Left lobe of liver (tissue), 2 donors: Measurements from ENCODE around the gene VPS33B. TPM values are rescaled to one million over a fixed set of nuclear protein-coding genes. Genes with fewer than 3 reads are reported as not detected.
"Not testable (repeated sequence)": the region's sequence is repeated elsewhere in the genome, so short reads cannot be mapped to it uniquely, and the experiment has no call there.

Experiments
- ATAC-seq: fragments of 200-7000 bp; cut with Tn5 transposase; one replicate; pipeline ENCODE4 v1.9.1; 2020; ENCODE audit warnings: mild to moderate bottlenecking, moderate library complexity
- DNase-seq: peaks from one replicate; pipeline ENCODE4 v3.0.0-alpha.2; 2020; ENCODE audit warnings: low spot score
- total RNA-seq: library from RNA; stranded (reverse); gene quantifications from one replicate; pipeline ENCODE4 v1.2.1, GENCODE V29; 2021
- donor health status: DM: no; HTN: no; CAD: no; lungs with moderate emphysema.
- donor health status: DM: no; HTN: yes; CAD: no.

VPS33B gene
- total RNA-seq = 4.5 TPM

DNA sequence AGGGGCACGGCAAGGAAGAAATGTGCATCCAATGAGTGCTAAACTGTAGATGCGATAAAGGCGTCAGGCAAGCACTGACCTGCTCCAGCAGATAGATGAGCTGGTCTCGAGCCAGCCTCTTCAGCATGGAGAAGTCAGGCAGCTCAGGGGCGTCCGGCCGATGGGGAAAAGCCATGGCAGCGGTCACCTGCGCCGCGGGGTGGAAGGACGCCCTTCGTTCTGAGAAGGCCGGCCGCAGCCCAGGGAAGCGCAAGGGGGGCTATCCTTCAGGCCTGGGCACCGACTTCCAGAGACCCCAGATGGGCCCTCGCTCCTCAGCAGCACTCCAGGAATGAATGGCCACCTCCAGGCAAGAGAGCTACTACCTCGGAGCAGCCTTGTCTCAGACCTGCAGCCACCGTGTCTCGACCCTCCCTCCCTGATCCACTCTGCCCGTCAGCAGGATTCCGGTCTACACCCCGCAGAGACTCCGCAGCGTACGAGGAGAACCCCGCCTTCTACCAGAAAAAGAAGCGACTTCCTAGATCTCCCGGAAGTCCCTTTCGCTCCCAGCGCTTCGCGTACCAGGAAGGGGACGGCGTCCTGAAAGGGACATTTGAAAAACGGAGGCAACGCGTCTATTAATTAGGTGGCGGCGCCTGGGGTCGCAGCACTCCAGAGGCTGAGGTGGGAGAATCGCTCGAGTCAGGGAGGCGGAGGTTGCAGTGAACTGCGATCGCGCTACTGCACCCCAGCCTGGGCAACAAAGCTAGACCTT, at the start of gene VPS33B:
Gene VPS33B (minus strand): TSS at position 520 of the 757 bp plus-strand sequence. CDS start 345 bp downstream, at position 175.
- ATAC-seq = peak; percentile 96

DNA sequence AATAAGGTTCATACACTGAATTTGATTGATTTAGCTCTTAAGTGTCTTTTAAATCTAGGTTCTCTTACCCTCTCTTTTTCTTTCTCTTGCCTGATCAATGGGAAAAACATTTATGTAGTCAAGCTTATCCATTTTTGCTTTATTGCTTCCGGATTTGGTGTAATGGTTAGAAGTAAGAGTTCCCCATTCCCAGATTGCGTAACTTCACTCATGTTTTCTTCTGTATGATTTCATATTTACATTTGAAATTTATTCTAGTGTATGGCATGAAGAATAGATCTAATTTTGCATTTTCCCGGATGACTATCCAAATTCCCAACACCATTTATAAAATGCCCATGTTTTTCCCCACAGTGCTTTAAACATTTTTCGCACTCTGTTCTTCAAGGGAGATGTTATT, 49.8 kb upstream of the VPS33B start:
- DNase-seq (no peak), ATAC-seq (no peak)

More for the DNA sequence above, at the start of gene VPS33B:
- peak; percentile 89 for DNase-seq

DNA sequence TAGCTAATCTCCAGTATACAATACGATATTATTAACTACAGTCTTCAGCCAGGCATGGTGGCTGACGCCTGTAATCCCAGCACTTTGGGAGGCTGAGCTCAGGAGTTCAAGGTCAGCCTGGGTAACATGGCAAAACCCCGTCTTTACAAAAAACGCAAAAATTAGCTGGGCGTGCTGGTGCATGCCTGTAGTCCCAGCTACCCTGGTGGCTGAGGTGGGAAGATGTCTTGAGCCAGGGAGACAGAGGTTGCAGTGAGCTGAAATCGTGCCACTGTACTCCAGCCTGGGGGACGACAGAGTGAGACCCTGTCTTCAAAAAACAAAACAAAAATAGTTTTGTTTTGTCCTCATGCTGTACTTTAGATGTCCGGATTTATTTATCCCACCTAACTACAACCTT, 48.5 kb upstream of the VPS33B start:
- DNase-seq (no peak), ATAC-seq (no peak)

DNA sequence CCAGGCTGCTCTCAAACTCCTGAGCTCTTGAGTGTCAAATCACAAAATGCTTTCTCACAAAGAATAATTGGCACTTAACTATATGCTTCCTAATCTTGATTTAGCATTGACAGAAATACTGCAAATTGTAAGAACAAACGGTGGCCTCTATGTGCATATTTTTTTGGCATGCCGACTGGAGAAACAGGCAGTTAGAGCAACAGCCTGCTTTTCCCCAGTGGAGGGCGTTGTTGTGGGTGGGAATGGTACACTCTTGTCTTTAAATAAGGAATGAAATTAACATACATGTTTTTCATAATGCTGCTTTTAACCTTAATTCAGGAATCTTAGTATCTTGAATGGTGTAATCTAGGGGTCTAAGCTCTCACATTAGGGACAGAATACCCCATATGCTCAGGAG, 46.6 kb upstream of the VPS33B start:
- DNase-seq (no peak), ATAC-seq (no peak)

DNA sequence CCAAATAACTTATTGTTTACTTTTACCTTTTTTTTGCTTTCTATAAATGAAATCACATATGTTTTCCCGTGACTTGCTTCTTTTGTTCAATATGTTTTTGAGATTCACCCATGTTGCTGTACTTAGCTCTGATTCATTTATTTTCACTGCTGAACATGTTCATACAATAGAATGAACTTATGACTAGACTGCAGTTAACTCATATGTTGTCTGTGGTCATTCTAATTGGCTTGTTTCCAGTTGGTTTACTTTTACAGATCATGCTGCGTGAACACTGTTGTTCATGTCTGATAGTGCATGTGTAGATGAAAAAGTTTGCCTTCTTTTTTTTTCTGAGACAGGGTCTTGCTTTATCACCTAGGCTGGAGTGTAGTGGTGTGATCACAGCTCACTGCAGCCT, 46.0 kb upstream of the VPS33B start:
- DNase-seq (no peak), ATAC-seq (no peak)

DNA sequence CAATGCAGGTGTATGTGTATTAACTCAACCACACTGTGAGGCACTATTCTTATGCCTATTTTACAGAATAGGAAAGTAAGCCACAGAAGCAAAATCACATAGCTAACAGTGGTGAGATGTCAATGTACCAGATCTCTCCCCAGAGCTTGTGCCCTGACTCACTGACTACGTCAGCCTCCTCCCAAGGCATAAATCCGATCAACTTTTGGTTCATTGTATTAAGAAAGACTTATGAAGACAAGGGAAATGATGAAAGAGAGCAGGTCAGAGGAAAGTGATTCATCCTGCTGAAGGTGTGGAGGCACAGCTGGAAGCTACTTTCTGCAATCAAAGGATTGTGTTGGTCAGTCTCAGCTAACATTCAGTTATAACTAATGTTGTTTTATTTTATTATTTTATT, 44.6 kb upstream of the VPS33B start:
- no peak for ATAC-seq
- DNase-seq = no peak

DNA sequence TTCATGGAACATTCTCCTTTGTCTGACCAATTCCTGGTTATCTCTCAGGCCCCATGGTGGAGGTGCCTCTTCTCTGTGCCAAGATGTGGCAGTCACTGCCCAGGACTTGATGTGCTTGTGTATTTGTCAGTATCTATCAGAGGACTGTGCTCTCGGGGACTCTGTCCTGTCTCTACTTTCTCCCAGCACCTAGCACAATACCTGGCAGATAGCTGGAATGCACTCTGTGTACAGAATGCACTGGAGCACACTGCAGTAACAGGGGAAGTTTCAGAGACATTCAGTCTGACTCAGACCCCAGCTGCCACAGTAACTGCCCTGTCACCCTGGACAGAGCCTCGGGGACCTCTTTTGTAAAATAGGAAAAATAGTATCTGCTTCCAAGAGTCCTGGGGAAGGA, 43.1 kb upstream of the VPS33B start:
- ATAC-seq (peak; percentile 60), DNase-seq (no peak)

DNA sequence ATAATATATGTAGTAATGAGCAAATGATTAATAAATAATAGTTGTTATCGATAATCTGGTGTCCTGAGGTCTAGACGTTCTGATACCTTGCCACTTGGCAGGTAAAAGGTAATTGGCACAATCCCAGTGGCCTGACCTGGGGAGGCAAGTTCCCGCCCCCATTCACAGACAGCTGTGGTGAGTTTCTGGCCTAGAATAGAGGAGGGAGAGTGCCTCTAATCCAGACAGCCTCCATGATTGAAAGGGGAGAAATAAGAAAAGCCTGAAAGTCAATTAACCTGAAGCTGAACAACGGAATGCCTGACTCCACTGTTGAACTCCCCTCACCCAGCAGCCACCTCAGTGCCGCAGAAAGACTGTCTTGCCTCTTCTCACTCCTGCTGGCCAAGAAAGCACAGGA, 39.6 kb upstream of the VPS33B start:
- no peak for DNase-seq
- peak; percentile 51 for ATAC-seq

DNA sequence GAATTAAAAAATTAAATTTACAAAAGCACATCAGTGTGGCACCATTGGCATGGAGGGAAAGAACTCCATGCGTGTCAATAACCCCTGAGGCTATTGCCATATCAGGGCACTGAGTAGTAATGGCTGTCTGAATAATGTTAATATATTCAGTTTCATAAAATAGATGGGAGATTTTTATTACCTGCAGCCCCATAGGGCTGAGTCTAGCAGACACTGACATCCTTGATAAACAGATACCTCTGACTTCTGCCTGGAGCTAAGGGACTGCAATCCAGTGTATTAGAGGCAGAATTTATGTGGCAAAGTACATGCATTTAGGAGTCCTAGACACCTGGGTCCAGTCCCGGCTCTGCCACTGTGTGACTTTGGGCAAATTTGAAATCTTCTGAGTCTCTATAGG, 38.8 kb upstream of the VPS33B start:
- DNase-seq (no peak), ATAC-seq (no peak)

DNA sequence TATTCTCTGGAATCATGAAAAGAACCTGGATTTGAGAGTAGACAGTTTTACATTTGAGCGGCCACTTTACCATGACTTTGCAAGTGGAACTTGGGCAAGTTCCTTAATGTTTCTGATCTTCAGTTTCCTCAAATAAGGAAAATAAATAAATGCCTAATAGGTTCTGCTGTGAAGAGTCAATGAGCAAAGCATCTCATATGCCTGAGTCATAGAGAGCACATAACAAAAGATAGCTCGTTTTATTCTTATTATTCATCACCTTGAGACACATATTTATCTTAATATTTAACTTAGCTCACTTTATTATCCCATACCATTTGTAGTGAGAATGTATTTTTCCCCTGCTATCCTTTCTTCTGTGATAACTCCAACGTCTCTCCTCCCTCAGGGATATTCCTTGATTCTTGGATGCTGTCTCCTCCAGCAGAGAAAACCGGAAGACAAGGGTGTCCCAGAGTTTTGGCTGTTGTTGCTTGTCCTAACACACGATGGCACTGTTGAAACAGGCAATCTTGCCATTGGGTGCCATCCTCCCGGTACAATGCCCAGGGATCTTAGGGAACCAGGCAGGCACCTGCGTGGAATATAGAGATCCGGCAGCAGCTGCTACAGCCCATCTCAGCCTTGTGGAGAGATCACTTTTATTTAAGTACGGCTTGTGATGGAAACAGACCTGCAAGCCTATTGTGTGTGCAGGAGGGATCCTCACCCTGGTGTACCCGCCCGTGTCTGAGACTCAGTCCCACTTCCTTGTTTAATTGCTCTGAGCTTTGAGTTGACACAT, 33.3 kb upstream of the VPS33B start:
- ATAC-seq (peak; percentile 98), DNase-seq (peak; percentile 55)

DNA sequence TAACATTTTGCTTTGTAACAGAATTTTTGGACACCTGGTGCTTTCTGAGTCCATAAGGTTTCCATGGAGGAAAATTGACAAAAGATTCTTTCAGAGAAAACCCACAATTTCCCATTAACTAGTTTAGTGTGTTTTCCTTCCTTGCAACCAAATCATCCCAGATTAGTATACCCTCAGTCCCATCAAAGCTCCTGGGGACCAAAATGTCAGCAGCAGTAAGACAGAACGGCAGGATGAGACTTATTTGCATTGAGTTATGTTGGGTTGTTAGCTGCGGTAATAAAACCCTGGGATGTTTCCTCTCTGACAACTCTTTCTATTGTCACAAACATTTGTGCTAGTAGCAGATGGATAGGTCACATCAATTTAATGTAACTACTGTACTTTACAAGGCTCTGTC, 32.4 kb upstream of the VPS33B start:
- DNase-seq (no peak), ATAC-seq (no peak)

DNA sequence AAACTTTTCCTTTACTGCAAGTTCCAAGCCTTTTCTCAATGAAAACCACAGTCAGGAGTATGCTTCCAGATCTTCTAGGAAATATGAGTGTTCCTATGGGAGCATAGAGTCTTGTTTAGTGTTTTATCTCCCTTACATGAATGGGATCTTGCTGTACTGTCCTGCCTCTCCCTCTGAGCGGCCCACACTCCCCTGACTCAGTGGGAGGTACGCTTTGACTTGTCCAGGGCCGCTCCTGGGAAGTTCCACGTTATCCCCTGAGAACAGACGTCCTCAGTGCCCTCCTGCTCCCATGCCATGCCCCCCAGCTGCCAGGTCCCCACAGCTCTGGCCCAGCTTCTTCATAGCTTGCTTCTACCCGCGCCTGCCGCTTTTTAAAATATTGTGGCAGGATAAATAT, 28.9 kb upstream of the VPS33B start:
- no peak for ATAC-seq
- no peak for DNase-seq

DNA sequence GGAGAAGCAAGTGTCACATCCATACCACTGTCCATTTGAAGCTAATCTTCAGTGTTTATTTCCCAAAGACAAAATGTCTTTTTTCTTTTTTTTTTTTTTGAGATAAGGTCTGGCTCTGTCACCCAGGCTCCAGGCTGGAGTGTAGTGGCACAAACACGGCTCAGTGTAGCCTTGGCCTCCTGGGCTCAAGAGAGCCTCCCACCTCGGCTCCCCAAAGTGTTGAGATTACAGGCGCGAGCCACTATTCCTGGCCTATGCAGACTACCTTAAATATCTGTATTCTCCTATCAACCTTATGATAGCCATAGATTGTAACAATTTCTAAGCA, 27.7 kb upstream of the VPS33B start:
- DNase-seq (no peak), ATAC-seq (peak; percentile 28)

DNA sequence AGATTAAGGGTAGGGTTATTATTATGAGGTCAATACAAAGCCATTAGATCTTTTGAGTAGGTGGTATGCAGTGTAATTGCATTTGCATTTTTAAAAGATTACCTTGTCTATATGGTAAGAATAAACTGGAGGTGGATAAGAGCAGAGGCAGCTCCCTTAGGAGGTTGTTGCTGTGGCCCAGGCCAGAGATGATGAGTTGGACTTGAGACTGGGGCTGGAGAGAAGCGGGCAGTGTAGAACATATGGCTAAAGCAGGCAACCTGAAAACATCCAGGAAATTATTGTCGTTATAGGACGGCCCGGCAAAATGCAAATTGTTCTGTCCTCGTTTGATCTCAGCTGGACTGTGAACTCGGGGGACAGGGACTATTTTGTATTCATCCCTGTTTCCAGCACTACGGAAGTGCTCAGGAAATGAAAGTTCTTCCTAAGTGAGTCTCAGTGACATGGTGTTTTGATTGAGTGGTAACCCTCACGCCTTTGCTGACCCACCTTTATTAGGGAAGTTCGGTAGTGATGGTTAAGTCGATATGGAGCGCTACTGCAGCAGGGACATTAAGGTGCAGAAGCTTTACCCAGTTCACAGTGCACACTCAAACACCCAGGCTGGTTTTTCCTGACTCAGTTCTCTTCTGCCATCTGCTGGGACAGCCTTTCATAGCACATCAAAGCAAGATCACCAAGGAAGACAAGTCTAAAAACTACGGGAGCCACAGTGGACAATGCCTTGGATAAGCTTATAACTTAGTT, 27.2 kb upstream of the VPS33B start:
- peak; percentile 99 for ATAC-seq
- DNase-seq = peak; percentile 63

DNA sequence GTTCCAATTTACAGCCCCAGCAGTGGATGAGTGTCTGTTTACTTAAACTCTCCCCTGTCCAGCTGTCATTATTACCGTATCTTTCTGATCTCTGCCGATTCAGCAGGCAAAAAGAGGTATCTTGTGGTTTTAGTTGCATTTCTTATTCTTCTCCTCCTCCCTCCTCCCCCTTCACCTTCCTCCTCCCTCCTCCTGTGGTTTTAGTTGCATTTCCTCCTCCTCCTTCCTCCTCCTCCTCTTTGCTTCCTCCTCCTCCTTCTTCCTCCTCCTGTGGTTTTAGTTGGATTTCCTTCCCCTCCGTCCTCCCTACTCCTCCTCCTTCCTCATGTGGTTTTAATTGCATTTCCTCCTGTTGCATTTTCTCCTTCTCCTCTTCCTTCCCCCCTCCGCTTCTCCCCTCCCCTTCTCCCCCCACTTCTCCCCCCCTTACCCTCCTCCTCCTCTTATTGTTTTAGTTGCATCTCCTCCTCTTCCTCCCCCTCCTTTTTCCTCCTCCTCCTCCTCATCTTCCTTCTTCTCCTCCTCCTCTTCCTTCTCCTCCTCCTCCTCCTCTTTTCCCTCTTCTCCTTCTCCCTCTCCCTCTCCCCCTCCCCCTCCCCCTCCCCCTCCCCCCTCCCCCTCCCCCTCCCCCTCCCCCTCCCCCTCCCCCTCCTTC, 25.3 kb upstream of the VPS33B start:
- no peak for DNase-seq
- ATAC-seq = no peak

DNA sequence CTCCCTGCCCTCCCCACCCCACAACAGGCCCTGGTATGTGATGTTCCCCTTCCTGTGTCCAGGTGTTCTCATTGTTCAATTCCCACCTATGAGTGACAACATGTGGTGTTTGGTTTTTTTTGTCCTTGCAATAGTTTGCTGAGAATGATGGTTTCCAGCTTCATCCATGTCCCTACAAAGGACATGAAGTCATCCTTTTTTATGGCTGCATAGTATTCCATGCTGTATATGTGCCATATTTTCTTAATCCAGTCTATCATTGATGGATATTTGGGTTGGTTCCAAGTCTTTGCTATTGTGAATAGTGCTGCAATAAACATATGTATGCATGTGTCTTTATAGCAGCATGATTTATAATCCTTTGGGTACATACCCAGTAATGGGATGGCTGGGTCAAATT, 23.7 kb upstream of the VPS33B start:
- ATAC-seq, DNase-seq: not testable (repeated sequence)

DNA sequence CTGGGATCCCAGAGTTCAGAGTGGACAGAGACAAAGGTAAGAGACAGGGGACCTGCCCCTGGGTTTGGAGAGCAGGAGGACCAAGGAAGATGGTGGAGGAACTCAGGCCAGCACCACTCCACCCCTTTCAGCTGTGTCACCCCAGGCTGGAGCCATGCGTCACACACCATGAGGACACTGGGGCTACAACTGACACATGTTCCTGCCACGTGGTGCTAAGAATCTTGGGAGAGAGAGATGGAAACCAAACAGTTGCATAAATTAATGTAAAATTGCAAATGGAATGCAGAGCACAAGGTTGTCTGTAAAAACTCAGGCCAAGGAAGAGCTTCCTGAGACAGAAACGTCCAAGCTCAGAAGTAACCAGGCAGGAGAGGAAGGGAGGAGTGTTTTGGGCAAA, 22.7 kb upstream of the VPS33B start:
- no peak for ATAC-seq
- no peak for DNase-seq

DNA sequence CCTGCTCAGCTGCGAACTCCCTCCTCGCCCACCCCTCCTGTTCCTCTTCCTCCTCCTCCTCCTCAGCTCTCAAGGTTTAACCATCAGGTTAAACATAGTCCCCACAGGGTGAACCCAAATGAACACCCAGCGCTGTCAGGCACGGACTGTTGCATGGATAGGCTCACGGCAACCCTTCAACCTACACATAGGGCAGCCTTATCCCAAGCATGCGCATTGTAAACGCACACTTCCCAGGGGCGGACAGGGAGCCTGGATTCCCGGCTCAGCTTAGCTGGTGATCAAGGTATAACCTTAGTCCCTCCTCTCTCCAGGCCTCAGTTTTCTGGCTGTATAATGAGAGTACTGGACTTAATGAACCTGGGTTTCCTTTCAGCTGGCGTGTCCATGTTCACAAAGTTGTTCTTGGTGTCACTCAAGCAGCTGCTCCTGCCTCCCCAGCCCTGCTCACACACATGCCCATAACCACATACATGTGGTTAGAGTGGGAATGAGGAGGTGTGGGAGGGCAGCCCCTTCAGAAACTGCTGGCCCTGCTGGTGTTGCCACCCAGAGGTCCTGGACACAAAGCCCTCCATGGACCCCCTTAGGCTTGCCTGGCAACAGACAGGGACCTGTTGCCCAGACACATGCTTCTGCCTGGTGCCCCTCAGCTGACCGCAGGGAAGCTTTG, 20.9 kb upstream of the VPS33B start:
- no peak for DNase-seq

DNA sequence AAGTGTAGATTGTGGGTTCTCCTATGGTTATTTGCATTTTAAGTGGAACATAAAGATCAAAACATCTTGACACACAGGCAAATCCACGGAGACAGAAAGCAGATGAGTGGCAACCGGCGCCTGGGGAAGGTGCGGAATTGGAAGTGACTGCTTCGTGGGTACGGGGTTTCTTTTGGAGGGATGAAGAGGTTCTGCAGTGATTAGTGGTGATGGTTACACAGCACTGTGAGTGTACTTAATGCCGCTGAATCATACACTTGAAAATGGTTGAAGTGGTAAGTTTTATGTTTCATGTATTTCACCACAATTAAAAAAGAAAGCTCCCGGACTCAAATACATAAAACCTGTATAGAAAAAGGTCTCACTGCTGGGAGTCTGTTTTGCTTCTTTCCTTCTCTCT, 18.5 kb upstream of the VPS33B start:
- no peak for ATAC-seq
- DNase-seq = no peak

More for the DNA sequence above, 20.9 kb upstream of the VPS33B start:
- ATAC-seq = no peak

DNA sequence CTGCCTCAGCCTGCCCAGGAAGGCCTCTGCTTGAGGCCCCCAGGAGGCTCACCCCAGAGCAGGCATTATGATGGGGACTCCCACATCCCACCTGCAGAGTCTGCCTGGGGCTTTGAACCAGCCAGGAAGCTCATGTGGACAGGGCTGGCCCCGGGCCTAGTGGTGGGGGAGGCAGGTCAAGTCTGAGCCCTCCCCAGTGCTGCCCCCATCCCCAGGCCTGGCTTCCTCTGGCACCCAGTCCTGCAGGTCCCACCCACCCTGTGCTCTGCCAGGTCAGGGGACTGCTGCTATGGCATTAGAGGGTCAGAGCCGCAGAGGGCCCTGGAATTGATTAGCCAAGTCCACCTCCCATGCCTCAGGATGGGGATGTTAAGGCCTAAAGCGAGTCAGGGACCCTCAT, 17.6 kb upstream of the VPS33B start:
- no peak for ATAC-seq
- DNase-seq = no peak
